ENCODE measurements around the gene CCDC89. TPM values are rescaled to one million over a fixed set of nuclear protein-coding genes. Genes with fewer than 3 reads are reported as not detected.

CCDC89 gene
- total RNA-seq, 4 donors from 2014 or later: 0.18 to 2.1 (median 1.1) TPM; not detected in 1

- WGBS, 2 donors: 75 to 82% methylated on average over 3 of the region's 3 CpGs
- no peak for TF ChIP-seq CTCF (IDR thresholded peaks at IDR 0.05)
- DNase-seq: no peak
- H3K4me1 ChIP-seq: peaks cover 0 to 27% (median 6%) of the 10 kb centered on the region in 3 donors
- no peaks in the 10 kb centered on the region for H3K9me3 ChIP-seq
- peaks cover 0 to 5% (median 0%) of the 10 kb centered on the region in 3 donors for H3K36me3 ChIP-seq
- H3K27me3 ChIP-seq: no peaks in the 10 kb centered on the region
- no peak overlapping the region for H3K27ac ChIP-seq
- intact Hi-C loops (cut with DNase I): no loop called here
- no peak overlapping the region for H3K4me3 ChIP-seq
Measured at GRCh38 chr11:85666687-85667086, 19.3 kb downstream of the CCDC89 start.

GRCh38 chr11:85665733-85666132 lies 20.3 kb downstream of the CCDC89 start:
- Histone ChIP-seq H3K27ac (peak overlapping the region in 3 of 4 donors; percentile 95 to 99 (median 98)), H3K4me3 (peak overlapping the region in 1 of 4 donors; percentile 85), H3K36me3 (peaks cover 0 to 12% (median 0%) of the 10 kb centered on the region in 3 donors), H3K4me1 (peaks cover 0 to 36% (median 15%) of the 10 kb centered on the region in 3 donors), H3K9me3 (no peaks in the 10 kb centered on the region), H3K27me3 (no peaks in the 10 kb centered on the region)
- WGBS, 2 donors: 59 to 67% methylated on average over 5 of the region's 5 CpGs
- TF ChIP-seq CTCF (IDR thresholded peaks at IDR 0.05): no peak
- TF ChIP-seq POLR2A (IDR thresholded peaks at IDR 0.05): no peak
- intact Hi-C loops (cut with DNase I): no loop called here
- no peak for DNase-seq

GRCh38 chr11:85664615-85665481 lies 21.1 kb downstream of the CCDC89 start, which contains the start of gene CREBZF:
CREBZF (minus strand) TSS chr11:85665129; CDS start chr11:85664875, 254 bp downstream.
- H3K27ac ChIP-seq: peak within 1 kb of the TSS; percentile 95 to 99 (median 96)
- no peaks in the 10 kb centered on the region for H3K9me3 ChIP-seq
- intact Hi-C loops (cut with DNase I): no loop called here
- TF ChIP-seq POLR2A (IDR thresholded peaks at IDR 0.05) (peak in 3 of 4 donors; percentile 90 to 98 (median 93)), CTCF (IDR thresholded peaks at IDR 0.05) (peak in 2 of 6 experiments; percentile 3 to 23)
- peaks cover 0 to 19% (median 0%) of the 10 kb centered on the region in 3 donors for H3K36me3 ChIP-seq
- peak; percentile 59 for DNase-seq
- no peaks in the 10 kb centered on the region for H3K27me3 ChIP-seq
- H3K4me1 ChIP-seq: peaks cover 0 to 45% (median 21%) of the 10 kb centered on the region in 3 donors
- peak within 1 kb of the TSS; percentile 84 to 92 (median 86) for H3K4me3 ChIP-seq
- WGBS, 2 donors: 1 to 4% methylated on average over 24 of the region's 67 CpGs

- H3K4me3 ChIP-seq: peak overlapping the region; percentile 84 to 92 (median 86)
- 0 to 1% methylated on average over 38 to 43 of the region's 73 CpGs for WGBS, 2 donors
- no peaks in the 10 kb centered on the region for H3K9me3 ChIP-seq
- TF ChIP-seq POLR2A (IDR thresholded peaks at IDR 0.05) (peak in 1 of 4 donors; percentile 34), CTCF (IDR thresholded peaks at IDR 0.05) (peak; percentile 48 to 65 (median 60))
- peaks cover 0 to 54% (median 29%) of the 10 kb centered on the region in 3 donors for H3K4me1 ChIP-seq
- H3K36me3 ChIP-seq: peaks cover 0 to 27% (median 0%) of the 10 kb centered on the region in 3 donors
- H3K27me3 ChIP-seq: no peaks in the 10 kb centered on the region
- DNase-seq: peak; percentile 7
- peak overlapping the region; percentile 95 to 99 (median 96) for H3K27ac ChIP-seq
- intact Hi-C loops (cut with DNase I): no loop called here
Measured at GRCh38 chr11:85663753-85664614, 22.0 kb downstream of the CCDC89 start.
